ENCODE results near the gene UNC119.

GRCh38 chr17:28518132-28518531 lies 34.3 kb downstream of the UNC119 start:
- TF ChIP-seq CTCF (IDR thresholded peaks at IDR 0.05; ENCODE audit: low read depth, low read length, poor library complexity, severe bottlenecking) = no peak
- TF ChIP-seq EZH2phosphoT487 (IDR thresholded peaks at IDR 0.05; ENCODE audit: borderline replicate concordance, low read length) = no peak
